HCT116 (cell line): ENCODE measurements around the gene DLG2.

ENCODE experiments used
- CBX3 ChIP-seq: IDR thresholded peaks from 2 replicates; pipeline ENCODE4 v1.6.1; 2012; ENCODE audit warnings: low read depth
- EGR1 ChIP-seq: IDR thresholded peaks from 2 replicates; pipeline ENCODE4 v1.6.1; 2012; ENCODE audit warnings: low read depth
- EZH2 ChIP-seq: fragments of 200-600 bp; sonication (generic); IDR thresholded peaks from 2 replicates; pipeline ENCODE4 v1.6.1; 2017; ENCODE audit warnings: antibody characterized with exemption, mixed run types
- FOSL1 ChIP-seq: IDR thresholded peaks from 2 replicates; pipeline ENCODE4 v1.6.1; 2012; ENCODE audit warnings: low read depth
- JUND ChIP-seq: IDR thresholded peaks from 2 replicates; pipeline ENCODE4 v1.6.1; 2012
- POLR2A ChIP-seq: IDR thresholded peaks from 2 replicates; pipeline ENCODE4 v1.7.0; 2011; ENCODE audit warnings: borderline replicate concordance; ENCODE audit not compliant: insufficient read depth, insufficient read length; ENCODE audit errors: extremely low read depth
- POLR2AphosphoS5 ChIP-seq: IDR thresholded peaks from 2 replicates; pipeline ENCODE4 v1.6.1; 2011; ENCODE audit warnings: mild to moderate bottlenecking, low read depth, low read length, moderate library complexity
- RAD21 ChIP-seq: IDR thresholded peaks from 2 replicates; pipeline ENCODE4 v1.6.1; 2012; ENCODE audit warnings: low read depth, mild to moderate bottlenecking
- SRF ChIP-seq: IDR thresholded peaks from 2 replicates; pipeline ENCODE4 v1.6.1; 2012; ENCODE audit warnings: low read depth
- YY1 ChIP-seq: IDR thresholded peaks from 2 replicates; pipeline ENCODE4 v1.6.1; 2011; ENCODE audit warnings: low read length, low read depth, moderate library complexity, mild to moderate bottlenecking; ENCODE audit not compliant: insufficient replicate concordance; ENCODE audit errors: extremely low read depth
- ZNF274 ChIP-seq: fragments of 200-500 bp; sonication (Bioruptor generic); IDR thresholded peaks from 2 replicates; pipeline ENCODE4 v1.6.1; 2014; ENCODE audit warnings: mild to moderate bottlenecking, low read depth, low read length, inconsistent platforms
- TF ChIP-seq, protein P1 (sequence below), 3 experiments: fragments of 200-600 bp in 1 of 3; sonication (generic) in 1 of 3; IDR thresholded peaks in 2 of 3; conservative IDR thresholded peaks in 1 of 3; 2 replicates each; pipeline ENCODE4 v1.5.1; 2012 to 2017; ENCODE audit warnings: low read depth in 2 of 3, low read length in 2 of 3, antibody characterized with exemption in 1 of 3, borderline replicate concordance in 1 of 3, control low read depth in 1 of 3, mild to moderate bottlenecking in 1 of 3, mixed read lengths in 1 of 3, mixed run types in 1 of 3, moderate library complexity in 1 of 3; ENCODE audit not compliant: insufficient read depth in 1 of 3
- TF ChIP-seq, protein P2 (sequence below): IDR thresholded peaks from 2 replicates; pipeline ENCODE4 v1.6.1; 2012
- TF ChIP-seq, protein P3 (sequence below): IDR thresholded peaks from 2 replicates; pipeline ENCODE4 v1.6.1; 2012

DNA sequence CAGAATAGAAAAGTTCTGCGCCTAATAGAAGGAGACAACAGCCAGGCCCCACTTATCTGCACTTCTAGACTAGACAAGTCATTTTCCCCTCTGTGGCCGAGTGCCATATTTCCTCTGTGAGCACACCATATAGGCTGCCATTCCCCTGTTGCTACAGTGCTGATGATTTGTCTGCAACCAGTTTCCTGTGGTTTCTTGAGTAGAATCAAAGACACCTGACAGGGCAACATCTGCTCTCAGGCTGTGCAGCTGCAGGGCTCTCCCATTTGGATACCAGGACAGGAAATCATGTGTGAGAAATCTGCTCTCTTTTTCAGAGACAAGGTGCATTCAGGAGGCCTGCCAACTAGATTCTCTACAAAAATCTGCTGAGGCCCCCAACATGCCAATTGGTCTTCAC is 879.3 kb downstream of the DLG2 start:
- TF ChIP-seq RAD21 (no peak), YY1 (no peak), POLR2AphosphoS5 (no peak), EZH2 (no peak), POLR2A (no peak), FOSL1 (no peak), CBX3 (no peak), JUND (no peak), SRF (no peak), EGR1 (no peak), ZNF274 (no peak)
- TF ChIP-seq, protein P1, sequence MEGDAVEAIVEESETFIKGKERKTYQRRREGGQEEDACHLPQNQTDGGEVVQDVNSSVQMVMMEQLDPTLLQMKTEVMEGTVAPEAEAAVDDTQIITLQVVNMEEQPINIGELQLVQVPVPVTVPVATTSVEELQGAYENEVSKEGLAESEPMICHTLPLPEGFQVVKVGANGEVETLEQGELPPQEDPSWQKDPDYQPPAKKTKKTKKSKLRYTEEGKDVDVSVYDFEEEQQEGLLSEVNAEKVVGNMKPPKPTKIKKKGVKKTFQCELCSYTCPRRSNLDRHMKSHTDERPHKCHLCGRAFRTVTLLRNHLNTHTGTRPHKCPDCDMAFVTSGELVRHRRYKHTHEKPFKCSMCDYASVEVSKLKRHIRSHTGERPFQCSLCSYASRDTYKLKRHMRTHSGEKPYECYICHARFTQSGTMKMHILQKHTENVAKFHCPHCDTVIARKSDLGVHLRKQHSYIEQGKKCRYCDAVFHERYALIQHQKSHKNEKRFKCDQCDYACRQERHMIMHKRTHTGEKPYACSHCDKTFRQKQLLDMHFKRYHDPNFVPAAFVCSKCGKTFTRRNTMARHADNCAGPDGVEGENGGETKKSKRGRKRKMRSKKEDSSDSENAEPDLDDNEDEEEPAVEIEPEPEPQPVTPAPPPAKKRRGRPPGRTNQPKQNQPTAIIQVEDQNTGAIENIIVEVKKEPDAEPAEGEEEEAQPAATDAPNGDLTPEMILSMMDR (IDR thresholded peaks at IDR 0.05 in 2 of 3, conservative IDR thresholded peaks at IDR 0.05 in 1 of 3; ENCODE audit: borderline replicate concordance in 1 of 3, insufficient read depth in 1 of 3, low read depth in 2 of 3, low read length in 2 of 3): no peak
- TF ChIP-seq, protein P2, sequence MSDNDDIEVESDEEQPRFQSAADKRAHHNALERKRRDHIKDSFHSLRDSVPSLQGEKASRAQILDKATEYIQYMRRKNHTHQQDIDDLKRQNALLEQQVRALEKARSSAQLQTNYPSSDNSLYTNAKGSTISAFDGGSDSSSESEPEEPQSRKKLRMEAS: no peak
- TF ChIP-seq, protein P3, sequence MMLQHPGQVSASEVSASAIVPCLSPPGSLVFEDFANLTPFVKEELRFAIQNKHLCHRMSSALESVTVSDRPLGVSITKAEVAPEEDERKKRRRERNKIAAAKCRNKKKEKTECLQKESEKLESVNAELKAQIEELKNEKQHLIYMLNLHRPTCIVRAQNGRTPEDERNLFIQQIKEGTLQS: no peak
